ENCODE measurements around the gene CERS6.
"Not testable (repeated sequence)": the region's sequence is repeated elsewhere in the genome, so short reads cannot be mapped to it uniquely, and the experiment has no call there.

The CERS6 gene

DNA sequence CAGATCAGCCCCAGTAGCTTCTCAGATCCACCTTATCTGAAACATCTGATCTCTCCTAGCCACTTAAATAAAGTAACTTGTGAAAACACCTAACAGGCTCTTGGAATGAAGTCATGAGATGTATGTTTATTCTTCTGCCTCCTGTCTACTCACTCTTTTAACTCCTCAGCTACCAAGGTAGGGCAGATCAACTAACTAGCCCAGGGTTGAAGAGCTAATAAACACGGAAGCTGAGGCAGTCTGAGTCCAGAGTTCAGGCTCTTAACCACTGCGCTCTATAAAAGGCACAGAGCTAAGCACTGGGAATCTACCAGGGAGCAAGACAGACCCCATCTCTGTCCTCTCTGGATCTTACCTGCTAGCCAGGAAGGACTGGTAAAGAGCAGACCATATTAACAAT is 37.1 kb downstream of the CERS6 start:
- CTCF ChIA-PET, result interaction anchor here (0.5 to 2.5 kb wide), 6 partner anchors 13 to 145 kb away, joined by 3 to 7 read pairs (median 4); no protein-coding TSS in a partner anchor
- TF ChIP-seq OSR2 (tag by site-specific recombination; IDR thresholded peaks at IDR 0.05) (peak; percentile 89), TRIM28 (IDR thresholded peaks at IDR 0.05; ENCODE audit: borderline replicate concordance, low read length) (peak; percentile 33; the same call in 1 of the 2 replicates)
- H3K27ac ChIP-seq (ENCODE audit: extremely low read depth, low read depth, low read length); H3K4me3 ChIP-seq (ENCODE audit: low read depth, low read length); H3K4me1 ChIP-seq (ENCODE audit: control insufficient read depth, insufficient read depth, low read length); H3K36me3 ChIP-seq (ENCODE audit: control insufficient read depth in 2 of 2, insufficient read depth in 1 of 2, low read length in 2 of 2); POLR2A ChIA-PET; H3K9me3 ChIP-seq (ENCODE audit: control insufficient read depth, insufficient read depth, low read depth, low read length): not testable (repeated sequence)

DNA sequence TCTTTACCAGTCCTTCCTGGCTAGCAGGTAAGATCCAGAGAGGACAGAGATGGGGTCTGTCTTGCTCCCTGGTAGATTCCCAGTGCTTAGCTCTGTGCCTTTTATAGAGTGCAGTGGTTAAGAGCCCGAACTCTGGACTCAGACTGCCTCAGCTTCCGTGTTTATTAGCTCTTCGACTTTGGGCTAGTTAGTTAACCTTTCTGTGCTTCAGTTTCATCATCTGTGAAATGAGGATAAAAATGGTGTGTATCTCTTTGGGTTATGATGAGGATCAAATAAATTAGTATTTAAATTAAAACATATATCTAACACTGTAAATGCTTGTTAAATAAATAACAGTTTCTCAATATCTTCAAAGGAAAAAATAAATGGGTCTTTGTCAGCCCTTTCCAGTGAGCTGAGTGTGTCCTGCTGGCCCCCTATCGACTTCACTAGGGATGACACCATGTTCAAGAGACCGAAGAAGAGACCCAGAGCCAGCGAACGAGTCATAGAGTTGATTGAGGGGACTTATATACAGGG is 38.2 kb downstream of the CERS6 start:
- Histone ChIP-seq H3K4me1 (ENCODE audit: control insufficient read depth, insufficient read depth, low read length) (peaks cover 3% of the 10 kb centered on the region; the same call in 1 of the 2 replicates), H3K27ac (ENCODE audit: extremely low read depth, low read depth, low read length) (no peak overlapping the region), H3K9me3 (ENCODE audit: control insufficient read depth, insufficient read depth, low read depth, low read length) (no peaks in the 10 kb centered on the region), H3K4me3 (ENCODE audit: low read depth, low read length) (no peak overlapping the region), H3K36me3 (ENCODE audit: control insufficient read depth in 2 of 2, insufficient read depth in 1 of 2, low read length in 2 of 2) (no peaks in the 10 kb centered on the region)
- CTCF ChIA-PET, result interaction anchor here (0.5 to 2.5 kb wide), 10 partner anchors 8 to 402 kb away, joined by 3 to 10 read pairs (median 4); no protein-coding TSS in a partner anchor
- TF ChIP-seq ZNF280D (tag by site-specific recombination; IDR thresholded peaks at IDR 0.05), result no peak
- no peak for TF ChIP-seq PRDM10 (tag by site-specific recombination; IDR thresholded peaks at IDR 0.05)
- POLR2A ChIA-PET, result no interaction called here

DNA sequence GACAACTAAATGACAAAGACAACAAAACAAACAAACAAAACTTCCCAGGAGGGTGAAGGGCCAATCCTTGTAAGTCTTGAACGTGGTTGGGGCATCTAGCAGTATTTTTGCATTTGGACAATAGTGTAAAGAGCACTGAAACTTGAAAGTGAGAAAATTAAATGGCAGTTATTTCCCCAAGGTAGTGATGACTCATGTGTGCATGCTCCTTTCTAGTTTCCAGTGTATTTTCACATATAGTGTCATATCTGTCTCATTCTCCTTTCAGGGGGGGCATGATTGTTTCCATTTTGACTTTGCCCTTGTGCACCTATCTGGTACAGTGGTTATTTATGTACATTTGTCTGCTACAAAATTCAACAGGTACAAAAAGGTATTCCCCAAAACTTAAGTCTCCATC is 39.5 kb downstream of the CERS6 start:
- Histone ChIP-seq H3K27ac (ENCODE audit: extremely low read depth, low read depth, low read length) (no peak overlapping the region), H3K4me3 (ENCODE audit: low read depth, low read length) (no peak overlapping the region), H3K36me3 (ENCODE audit: control insufficient read depth in 2 of 2, insufficient read depth in 1 of 2, low read length in 2 of 2) (no peaks in the 10 kb centered on the region), H3K9me3 (ENCODE audit: control insufficient read depth, insufficient read depth, low read depth, low read length) (no peaks in the 10 kb centered on the region), H3K4me1 (ENCODE audit: control insufficient read depth, insufficient read depth, low read length) (peaks cover 3% of the 10 kb centered on the region; the same call in 1 of the 2 replicates)
- CTCF ChIA-PET, result interaction anchor here (0.6 to 1.8 kb wide), 4 partner anchors 10 to 196 kb away, joined by 3 to 10 read pairs (median 6); no protein-coding TSS in a partner anchor
- POLR2A ChIA-PET, result no interaction called here
- TF ChIP-seq ZNF837 (tag by site-specific recombination; IDR thresholded peaks at IDR 0.05), result no peak
- TF ChIP-seq, protein P1, sequence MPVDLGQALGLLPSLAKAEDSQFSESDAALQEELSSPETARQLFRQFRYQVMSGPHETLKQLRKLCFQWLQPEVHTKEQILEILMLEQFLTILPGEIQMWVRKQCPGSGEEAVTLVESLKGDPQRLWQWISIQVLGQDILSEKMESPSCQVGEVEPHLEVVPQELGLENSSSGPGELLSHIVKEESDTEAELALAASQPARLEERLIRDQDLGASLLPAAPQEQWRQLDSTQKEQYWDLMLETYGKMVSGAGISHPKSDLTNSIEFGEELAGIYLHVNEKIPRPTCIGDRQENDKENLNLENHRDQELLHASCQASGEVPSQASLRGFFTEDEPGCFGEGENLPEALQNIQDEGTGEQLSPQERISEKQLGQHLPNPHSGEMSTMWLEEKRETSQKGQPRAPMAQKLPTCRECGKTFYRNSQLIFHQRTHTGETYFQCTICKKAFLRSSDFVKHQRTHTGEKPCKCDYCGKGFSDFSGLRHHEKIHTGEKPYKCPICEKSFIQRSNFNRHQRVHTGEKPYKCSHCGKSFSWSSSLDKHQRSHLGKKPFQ (tag by site-specific recombination; IDR thresholded peaks at IDR 0.05), result no peak
- no peak for TF ChIP-seq ZFHX2 (tag by site-specific recombination; conservative IDR thresholded peaks at IDR 0.05)
- no peak for TF ChIP-seq ZNF146 (tag by site-specific recombination; IDR thresholded peaks at IDR 0.05)
- TF ChIP-seq ZBTB21 (tag by site-specific recombination; IDR thresholded peaks at IDR 0.05), result no peak
- TF ChIP-seq MZF1 (tag by site-specific recombination; IDR thresholded peaks at IDR 0.05; ENCODE audit: borderline replicate concordance), result no peak
- TF ChIP-seq ZNF544 (tag by site-specific recombination; IDR thresholded peaks at IDR 0.05), result no peak
- TF ChIP-seq SETDB1 (IDR thresholded peaks at IDR 0.05; ENCODE audit: insufficient read length, low read length), result no peak
- TF ChIP-seq ZNF561 (tag by site-specific recombination; IDR thresholded peaks at IDR 0.05; ENCODE audit: borderline replicate concordance), result no peak
- no peak for TF ChIP-seq ZSCAN30 (tag by site-specific recombination; IDR thresholded peaks at IDR 0.05)
- TF ChIP-seq, protein P2, sequence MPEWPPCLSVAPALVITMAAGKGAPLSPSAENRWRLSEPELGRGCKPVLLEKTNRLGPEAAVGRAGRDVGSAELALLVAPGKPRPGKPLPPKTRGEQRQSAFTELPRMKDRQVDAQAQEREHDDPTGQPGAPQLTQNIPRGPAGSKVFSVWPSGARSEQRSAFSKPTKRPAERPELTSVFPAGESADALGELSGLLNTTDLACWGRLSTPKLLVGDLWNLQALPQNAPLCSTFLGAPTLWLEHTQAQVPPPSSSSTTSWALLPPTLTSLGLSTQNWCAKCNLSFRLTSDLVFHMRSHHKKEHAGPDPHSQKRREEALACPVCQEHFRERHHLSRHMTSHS (tag by site-specific recombination; IDR thresholded peaks at IDR 0.05), result no peak
- TF ChIP-seq ZNF248 (tag by site-specific recombination; IDR thresholded peaks at IDR 0.05), result no peak
- TF ChIP-seq, protein P3, sequence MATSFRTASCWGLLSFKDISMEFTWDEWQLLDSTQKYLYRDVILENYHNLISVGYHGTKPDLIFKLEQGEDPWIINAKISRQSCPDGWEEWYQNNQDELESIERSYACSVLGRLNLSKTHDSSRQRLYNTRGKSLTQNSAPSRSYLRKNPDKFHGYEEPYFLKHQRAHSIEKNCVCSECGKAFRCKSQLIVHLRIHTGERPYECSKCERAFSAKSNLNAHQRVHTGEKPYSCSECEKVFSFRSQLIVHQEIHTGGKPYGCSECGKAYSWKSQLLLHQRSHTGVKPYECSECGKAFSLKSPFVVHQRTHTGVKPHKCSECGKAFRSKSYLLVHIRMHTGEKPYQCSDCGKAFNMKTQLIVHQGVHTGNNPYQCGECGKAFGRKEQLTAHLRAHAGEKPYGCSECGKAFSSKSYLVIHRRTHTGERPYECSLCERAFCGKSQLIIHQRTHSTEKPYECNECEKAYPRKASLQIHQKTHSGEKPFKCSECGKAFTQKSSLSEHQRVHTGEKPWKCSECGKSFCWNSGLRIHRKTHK (tag by site-specific recombination; IDR thresholded peaks at IDR 0.05), result no peak
- TF ChIP-seq SCRT1 (tag by site-specific recombination; IDR thresholded peaks at IDR 0.05; ENCODE audit: borderline replicate concordance), result no peak
- TF ChIP-seq ZNF138 (tag by site-specific recombination; IDR thresholded peaks at IDR 0.05; ENCODE audit: borderline replicate concordance), result no peak
- TF ChIP-seq ZEB2 (tag by site-specific recombination; IDR thresholded peaks at IDR 0.05), result no peak
- TF ChIP-seq ZNF48 (tag by site-specific recombination; IDR thresholded peaks at IDR 0.05), result no peak
